SU-DHL-6 (cell line): Measurements from ENCODE around the gene VEGFB.

Source experiments
- H2AFZ ChIP-seq: fragments of 200-600 bp; sonication (generic); 2 replicates; pipeline ENCODE4 v1.6.1; 2014; ENCODE audit warnings: low read depth, mild to moderate bottlenecking, moderate library complexity, mixed read lengths, antibody characterized with exemption, low read length; ENCODE audit not compliant: severe bottlenecking
- H3F3A ChIP-seq: fragments of 200-600 bp; shearing (Covaris generic); 2 replicates; pipeline ENCODE4 v1.6.0; 2016; ENCODE audit warnings: antibody characterized with exemption, mild to moderate bottlenecking; ENCODE audit not compliant: insufficient read depth
- H3K27ac ChIP-seq: fragments of 200-600 bp; sonication (generic); 2 replicates; pipeline ENCODE4 v1.5.1; 2016; ENCODE audit warnings: low read depth, mild to moderate bottlenecking, low read length, moderate library complexity, mixed read lengths
- H3K27me3 ChIP-seq: fragments of 200-600 bp; sonication (generic), shearing (Covaris generic); 2 replicates; pipeline ENCODE4 v1.6.0; 2014; ENCODE audit warnings: mild to moderate bottlenecking, low read length
- H3K36me3 ChIP-seq: fragments of 200-600 bp; sonication (generic); 2 replicates; pipeline ENCODE4 v1.6.1; 2014; ENCODE audit warnings: mild to moderate bottlenecking, low read length, mixed read lengths
- H3K4me2 ChIP-seq: fragments of 300-600, 200-600 bp; shearing (Covaris generic), sonication (generic); 2 replicates; pipeline ENCODE4 v1.6.0; 2014; ENCODE audit warnings: low read length, low read depth, mild to moderate bottlenecking; ENCODE audit not compliant: poor library complexity, severe bottlenecking
- H3K4me3 ChIP-seq: fragments of 200-600 bp; sonication (generic); 2 replicates; pipeline ENCODE4 v1.5.1; 2014; ENCODE audit warnings: antibody characterized with exemption, low read length, mild to moderate bottlenecking, mixed read lengths; ENCODE audit not compliant: insufficient read depth, poor library complexity, severe bottlenecking
- H3K79me2 ChIP-seq: fragments of 200-600 bp; sonication (generic); 2 replicates; pipeline ENCODE4 v1.6.1; 2014; ENCODE audit warnings: mild to moderate bottlenecking, low read length, moderate library complexity; ENCODE audit not compliant: insufficient read depth
- H3K9ac ChIP-seq: fragments of 200-600 bp; sonication (generic); 2 replicates; pipeline ENCODE4 v1.7.0; 2014; ENCODE audit warnings: mild to moderate bottlenecking, low read length
- H3K9me2 ChIP-seq: fragments of 200-600 bp; sonication (generic); replicated peaks from 2 replicates; pipeline ENCODE4 v1.6.1; 2014; ENCODE audit warnings: low read length; ENCODE audit not compliant: insufficient read depth
- H3K9me3 ChIP-seq: fragments of 200-600 bp; sonication (generic); 2 replicates; pipeline ENCODE4 v1.6.1; 2014; ENCODE audit warnings: low read length, mixed read lengths; ENCODE audit not compliant: insufficient read depth
- H4K20me1 ChIP-seq: fragments of 200-600 bp; sonication (generic); 2 replicates; pipeline ENCODE4 v1.6.1; 2014; ENCODE audit warnings: low read depth, mild to moderate bottlenecking, antibody characterized with exemption, low read length, moderate library complexity, mixed read lengths
- EZH2phosphoT487 ChIP-seq: fragments of 200-600 bp; sonication (generic), shearing (Covaris generic); conservative IDR thresholded peaks from 2 replicates; pipeline ENCODE4 v1.6.1; 2018; ENCODE audit warnings: mild to moderate bottlenecking, antibody characterized with exemption, low read length, moderate library complexity, mixed read lengths
- TF ChIP-seq, protein P1 (sequence below): fragments of 200-600 bp; sonication (generic); IDR thresholded peaks from one replicate; pipeline ENCODE4 v1.5.1; 2017; ENCODE audit warnings: antibody characterized with exemption, mild to moderate bottlenecking, low read length, moderate library complexity; ENCODE audit not compliant: insufficient read depth, poor library complexity, severe bottlenecking

VEGFB gene

GRCh38 chr11:64232967-64233315 lies 1.4 kb upstream of the VEGFB start:
- H3K9ac ChIP-seq, result no peak overlapping the region
- H3K9me2 ChIP-seq, result no peaks in the 10 kb centered on the region
- H3K79me2 ChIP-seq, result peaks cover 7% of the 10 kb centered on the region; the same call in 1 of the 2 replicates
- H3K36me3 ChIP-seq, result no peaks in the 10 kb centered on the region
- H3K27me3 ChIP-seq, result no peaks in the 10 kb centered on the region
- TF ChIP-seq, protein P1, sequence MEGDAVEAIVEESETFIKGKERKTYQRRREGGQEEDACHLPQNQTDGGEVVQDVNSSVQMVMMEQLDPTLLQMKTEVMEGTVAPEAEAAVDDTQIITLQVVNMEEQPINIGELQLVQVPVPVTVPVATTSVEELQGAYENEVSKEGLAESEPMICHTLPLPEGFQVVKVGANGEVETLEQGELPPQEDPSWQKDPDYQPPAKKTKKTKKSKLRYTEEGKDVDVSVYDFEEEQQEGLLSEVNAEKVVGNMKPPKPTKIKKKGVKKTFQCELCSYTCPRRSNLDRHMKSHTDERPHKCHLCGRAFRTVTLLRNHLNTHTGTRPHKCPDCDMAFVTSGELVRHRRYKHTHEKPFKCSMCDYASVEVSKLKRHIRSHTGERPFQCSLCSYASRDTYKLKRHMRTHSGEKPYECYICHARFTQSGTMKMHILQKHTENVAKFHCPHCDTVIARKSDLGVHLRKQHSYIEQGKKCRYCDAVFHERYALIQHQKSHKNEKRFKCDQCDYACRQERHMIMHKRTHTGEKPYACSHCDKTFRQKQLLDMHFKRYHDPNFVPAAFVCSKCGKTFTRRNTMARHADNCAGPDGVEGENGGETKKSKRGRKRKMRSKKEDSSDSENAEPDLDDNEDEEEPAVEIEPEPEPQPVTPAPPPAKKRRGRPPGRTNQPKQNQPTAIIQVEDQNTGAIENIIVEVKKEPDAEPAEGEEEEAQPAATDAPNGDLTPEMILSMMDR, result no peak
- TF ChIP-seq EZH2phosphoT487, result no peak
- no peak overlapping the region for H3K4me3 ChIP-seq
- H3K9me3 ChIP-seq, result no peaks in the 10 kb centered on the region
- no peaks in the 10 kb centered on the region for H4K20me1 ChIP-seq
- no peak overlapping the region for H3K4me2 ChIP-seq
- no peak overlapping the region for H3K27ac ChIP-seq
- H3F3A ChIP-seq, result peaks cover 28% of the 10 kb centered on the region
- H2AFZ ChIP-seq, result no peak overlapping the region

DNA sequence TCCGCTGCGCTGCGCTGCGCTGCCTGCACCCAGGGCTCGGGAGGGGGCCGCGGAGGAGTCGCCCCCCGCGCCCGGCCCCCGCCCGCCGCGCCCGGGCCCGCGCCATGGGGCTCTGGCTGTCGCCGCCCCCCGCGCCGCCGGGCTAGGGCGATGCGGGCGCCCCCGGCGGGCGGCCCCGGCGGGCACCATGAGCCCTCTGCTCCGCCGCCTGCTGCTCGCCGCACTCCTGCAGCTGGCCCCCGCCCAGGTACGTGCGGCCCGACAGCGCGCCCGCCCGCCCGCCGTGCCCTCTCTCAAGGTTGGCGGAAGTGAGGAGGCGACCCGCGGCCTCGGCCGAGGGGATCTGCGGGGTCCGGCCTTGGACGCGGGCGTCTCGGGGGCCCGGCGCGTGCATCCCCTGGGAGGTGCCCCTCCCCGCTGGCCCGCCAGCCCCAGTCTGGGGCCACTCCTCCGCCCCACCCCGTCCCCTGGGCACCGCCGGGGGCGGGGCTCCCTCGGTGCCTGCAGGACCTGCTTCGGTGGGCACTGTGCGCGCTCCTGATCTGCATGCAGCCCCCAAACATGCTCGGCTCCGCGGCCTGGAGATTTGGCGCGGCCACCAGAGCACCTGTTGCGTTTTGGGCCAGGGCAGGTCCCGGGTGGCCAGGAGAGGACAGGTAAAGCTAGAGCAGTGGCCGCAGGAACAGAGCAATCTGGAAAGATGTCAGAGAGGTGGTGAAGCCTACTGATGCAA lies 429 bp downstream of the VEGFB start:
- peaks cover 7% of the 10 kb centered on the region; the same call in 1 of the 2 replicates for H3K79me2 ChIP-seq
- H3K9me2 ChIP-seq, result no peaks in the 10 kb centered on the region
- peak overlapping the region; percentile 62 for H3K27ac ChIP-seq
- H3K27me3 ChIP-seq, result no peaks in the 10 kb centered on the region
- no peaks in the 10 kb centered on the region for H3K36me3 ChIP-seq
- H4K20me1 ChIP-seq, result no peaks in the 10 kb centered on the region
- TF ChIP-seq, protein P1, result no peak
- TF ChIP-seq EZH2phosphoT487, result no peak
- no peaks in the 10 kb centered on the region for H3K9me3 ChIP-seq
- H3K4me3 ChIP-seq, result peak overlapping the region; percentile 72
- no peak overlapping the region for H2AFZ ChIP-seq
- H3F3A ChIP-seq, result peaks cover 31% of the 10 kb centered on the region
- peak overlapping the region; percentile 81 for H3K4me2 ChIP-seq
- H3K9ac ChIP-seq, result peak overlapping the region; percentile 73

- no peak for TF ChIP-seq EZH2phosphoT487
- TF ChIP-seq, protein P1, result no peak
- Histone ChIP-seq H3F3A (peaks cover 37% of the 10 kb centered on the region), H3K4me2 (peak overlapping the region; percentile 81), H3K27me3 (no peaks in the 10 kb centered on the region), H3K9me2 (no peaks in the 10 kb centered on the region), H3K36me3 (no peaks in the 10 kb centered on the region), H3K27ac (peak overlapping the region; percentile 62), H3K79me2 (peaks cover 7% of the 10 kb centered on the region; the same call in 1 of the 2 replicates), H4K20me1 (no peaks in the 10 kb centered on the region), H3K9ac (peak overlapping the region; percentile 73), H3K9me3 (no peaks in the 10 kb centered on the region), H2AFZ (no peak overlapping the region), H3K4me3 (peak overlapping the region; percentile 72)
Measured at GRCh38 chr11:64235437-64236161, 1.2 kb downstream of the VEGFB start.
